MM.1S (cell line): Measurements from ENCODE around the gene SH3RF3.
"Not testable (repeated sequence)": the region's sequence is repeated elsewhere in the genome, so short reads cannot be mapped to it uniquely, and the experiment has no call there.

Experiments used
- DNase-seq: peaks from one replicate; pipeline ENCODE4 v3.0.0-alpha.2; 2015
- H2AFZ ChIP-seq: fragments of 300-600 bp; sonication (generic); 2 replicates; pipeline ENCODE4 v1.6.0; 2016; ENCODE audit warnings: antibody characterized with exemption, low read length
- H3F3A ChIP-seq: fragments of 300-600 bp; sonication (generic); 2 replicates; pipeline ENCODE4 v1.6.1; 2016; ENCODE audit warnings: mild to moderate bottlenecking, antibody characterized with exemption, low read length, moderate library complexity, mixed read lengths; ENCODE audit not compliant: insufficient read depth
- H3K27ac ChIP-seq: fragments of 300-600 bp; sonication (generic); 2 replicates; pipeline ENCODE4 v1.5.1; 2016; ENCODE audit warnings: mild to moderate bottlenecking, low read length
- H3K27me3 ChIP-seq: fragments of 300-600 bp; sonication (generic); replicated peaks from 2 replicates; pipeline ENCODE4 v1.6.0; 2016; ENCODE audit warnings: low read length; ENCODE audit not compliant: insufficient read depth
- H3K36me3 ChIP-seq: fragments of 300-600 bp; sonication (generic); replicated peaks from 2 replicates; pipeline ENCODE4 v1.6.1; 2016; ENCODE audit warnings: mild to moderate bottlenecking, low read length, mixed read lengths; ENCODE audit not compliant: insufficient read depth
- H3K4me1 ChIP-seq: fragments of 300-600 bp; sonication (generic); 2 replicates; pipeline ENCODE4 v1.6.1; 2016; ENCODE audit warnings: low read length, mixed read lengths
- H3K4me2 ChIP-seq: fragments of 300-600 bp; sonication (generic); 2 replicates; pipeline ENCODE4 v1.6.0; 2016; ENCODE audit warnings: low read depth, low read length
- H3K4me3 ChIP-seq: fragments of 300-600 bp; sonication (generic); 2 replicates; pipeline ENCODE4 v1.5.1; 2016; ENCODE audit warnings: low read length, mixed read lengths
- H3K79me2 ChIP-seq: fragments of 300-600 bp; sonication (generic); 2 replicates; pipeline ENCODE4 v1.6.1; 2016; ENCODE audit warnings: mixed run types, low read length, mixed read lengths
- H3K9ac ChIP-seq: fragments of 300-600 bp; sonication (generic); 2 replicates; pipeline ENCODE4 v1.6.1; 2016; ENCODE audit warnings: low read length, mixed read lengths
- H3K9me2 ChIP-seq: fragments of 300-600 bp; sonication (generic); replicated peaks from 2 replicates; pipeline ENCODE4 v1.6.1; 2016; ENCODE audit warnings: mild to moderate bottlenecking, low read length, mixed read lengths; ENCODE audit not compliant: insufficient read depth
- H3K9me3 ChIP-seq: fragments of 300-600 bp; sonication (generic); replicated peaks from 2 replicates; pipeline ENCODE4 v1.6.1; 2016; ENCODE audit warnings: mild to moderate bottlenecking, low read length, mixed read lengths; ENCODE audit not compliant: insufficient read depth
- H4K20me1 ChIP-seq: fragments of 300-600 bp; sonication (generic); 2 replicates; pipeline ENCODE4 v1.6.1; 2016; ENCODE audit warnings: mild to moderate bottlenecking, low read length, moderate library complexity, mixed read lengths; ENCODE audit not compliant: insufficient read depth
- CTCF ChIP-seq: fragments of 300-600 bp; sonication (generic); IDR thresholded peaks from 2 replicates; pipeline ENCODE4 v1.5.1; 2016; ENCODE audit warnings: antibody characterized with exemption, low read length, mixed read lengths
- EZH2 ChIP-seq: fragments of 300-600 bp; sonication (generic); optimal IDR thresholded peaks from 2 replicates; pipeline ENCODE3; 2017; ENCODE audit warnings: low read depth, mild to moderate bottlenecking, antibody characterized with exemption, low read length, mixed read lengths
- EZH2phosphoT487 ChIP-seq: fragments of 300-600 bp; sonication (generic); IDR thresholded peaks from 2 replicates; pipeline ENCODE4 v1.6.1; 2018; ENCODE audit warnings: antibody characterized with exemption, low read length

The SH3RF3 gene

DNA sequence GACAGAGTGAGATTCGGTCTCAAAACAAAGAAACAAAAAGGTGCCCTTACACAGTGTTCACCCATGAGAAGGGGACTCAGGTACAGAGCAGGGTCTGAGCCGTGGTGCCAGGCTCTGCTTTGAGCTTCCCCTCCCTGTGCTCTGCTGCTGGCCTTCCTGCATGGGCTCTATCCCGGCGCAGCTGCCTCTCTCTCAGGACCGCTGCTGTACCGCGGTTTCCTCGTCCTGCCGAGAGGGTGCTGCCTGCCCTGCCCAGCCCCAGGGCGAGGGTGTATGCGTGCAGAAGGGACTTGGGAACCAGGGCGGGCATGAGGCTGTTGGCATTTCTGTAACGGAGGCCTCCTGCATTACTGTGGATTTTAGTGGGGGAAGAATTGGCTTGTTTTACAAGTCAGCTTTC is 30.1 kb downstream of the SH3RF3 start:
- Histone ChIP-seq H3K27me3 (no peaks in the 10 kb centered on the region), H2AFZ (no peak overlapping the region), H3K36me3 (no peaks in the 10 kb centered on the region), H3K9me3 (no peaks in the 10 kb centered on the region), H3K4me3 (no peak overlapping the region), H3K27ac (no peak overlapping the region), H3K4me1 (peaks cover 4% of the 10 kb centered on the region; the same call in 1 of the 2 replicates), H3K9ac (no peak overlapping the region), H4K20me1 (no peaks in the 10 kb centered on the region), H3K9me2 (no peaks in the 10 kb centered on the region), H3K79me2 (peaks cover 89% of the 10 kb centered on the region), H3K4me2 (no peak overlapping the region), H3F3A (no peaks in the 10 kb centered on the region)
- DNase-seq = no peak
- TF ChIP-seq EZH2phosphoT487 = no peak
- TF ChIP-seq CTCF = no peak
- TF ChIP-seq EZH2 = no peak

DNA sequence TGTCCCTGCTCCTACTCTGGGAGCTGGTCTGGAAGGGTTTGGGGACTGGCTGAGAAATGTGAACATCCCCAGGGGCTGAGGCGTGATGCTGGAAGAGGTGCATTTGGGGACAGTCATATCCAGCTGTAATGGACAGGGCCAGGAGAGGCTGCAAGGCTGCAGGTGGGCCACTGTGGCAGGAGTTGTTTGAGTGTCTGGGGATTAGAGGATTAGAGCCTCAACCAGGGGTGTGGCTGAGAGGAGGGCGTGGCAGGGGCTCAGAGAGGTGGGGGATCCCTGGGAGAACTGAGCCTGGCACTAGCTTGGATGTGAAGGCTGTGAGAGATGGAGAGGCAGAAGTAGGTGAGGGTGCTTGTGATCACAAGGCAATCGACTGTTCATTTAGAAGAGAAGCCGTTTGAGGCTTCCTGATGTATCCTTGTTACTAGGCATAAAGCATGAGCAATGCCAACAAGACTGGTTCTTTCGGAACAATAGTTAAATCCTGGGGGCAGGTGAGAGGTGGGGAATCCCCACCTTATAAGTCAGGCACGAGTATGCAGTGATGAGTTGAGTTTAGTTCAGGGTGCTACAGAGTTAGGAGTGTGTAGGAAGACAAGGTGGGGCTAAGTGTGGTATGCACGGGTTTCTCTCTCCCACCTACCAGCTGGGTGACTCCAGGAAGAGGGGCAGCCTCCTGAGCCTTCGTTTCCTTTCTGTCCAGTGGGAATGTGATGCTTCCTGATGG is 31.9 kb downstream of the SH3RF3 start:
- Histone ChIP-seq H3K4me2 (no peak overlapping the region), H3K9ac (no peak overlapping the region), H3K27me3 (no peaks in the 10 kb centered on the region), H3K9me2 (no peaks in the 10 kb centered on the region), H2AFZ (no peak overlapping the region), H3K79me2 (peaks cover 89% of the 10 kb centered on the region), H3K9me3 (no peaks in the 10 kb centered on the region), H3K27ac (no peak overlapping the region), H4K20me1 (no peaks in the 10 kb centered on the region), H3K4me1 (peaks cover 11% of the 10 kb centered on the region), H3F3A (no peaks in the 10 kb centered on the region), H3K36me3 (no peaks in the 10 kb centered on the region), H3K4me3 (no peak overlapping the region)
- TF ChIP-seq EZH2phosphoT487 (no peak), CTCF (no peak), EZH2 (no peak)
- no peak for DNase-seq

DNA sequence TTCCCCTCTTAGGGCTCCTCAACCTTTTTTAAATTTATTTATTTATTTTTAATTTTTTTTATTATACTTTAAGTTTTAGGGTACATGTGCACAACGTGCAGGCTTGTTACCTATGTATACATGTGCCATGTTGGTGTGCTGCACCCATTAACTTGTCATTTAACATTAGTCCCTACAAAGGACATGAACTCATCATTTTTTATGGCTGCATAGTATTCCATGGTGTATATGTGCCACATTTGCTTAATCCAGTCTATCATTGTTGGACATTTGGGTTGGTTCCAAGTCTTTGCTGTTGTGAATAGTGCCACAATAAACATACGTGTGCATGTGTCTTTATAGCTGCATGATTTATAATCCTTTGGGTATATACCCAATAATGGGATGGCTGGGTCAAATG is 33.4 kb downstream of the SH3RF3 start:
- not testable (repeated sequence) for H3K27ac ChIP-seq, H3K9me3 ChIP-seq, H3K4me3 ChIP-seq, H3F3A ChIP-seq, H2AFZ ChIP-seq, H3K9me2 ChIP-seq, H3K9ac ChIP-seq, DNase-seq, H3K36me3 ChIP-seq, H3K27me3 ChIP-seq, H4K20me1 ChIP-seq, H3K4me2 ChIP-seq
- Histone ChIP-seq H3K79me2 (peaks cover 88% of the 10 kb centered on the region), H3K4me1 (peaks cover 11% of the 10 kb centered on the region)

DNA sequence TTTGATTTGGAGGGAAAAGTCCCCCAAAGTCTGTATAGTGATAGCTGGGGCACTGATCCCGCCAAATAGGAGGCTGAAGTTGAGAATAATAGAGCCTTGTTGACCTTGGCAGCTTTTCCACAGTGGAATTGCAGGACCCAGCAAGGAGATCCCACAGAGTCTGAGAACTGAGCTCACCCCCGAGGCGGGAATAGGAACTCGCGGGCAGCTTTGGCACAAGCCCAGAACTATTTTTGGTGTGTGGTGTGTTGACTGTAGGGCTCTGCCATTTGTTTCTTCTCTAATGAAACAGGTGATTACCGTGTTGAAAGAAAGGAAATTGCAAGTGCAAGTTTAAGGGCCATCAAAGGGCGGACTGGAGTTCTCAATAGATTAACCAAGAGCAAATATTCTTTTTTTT is 34.0 kb downstream of the SH3RF3 start:
- Histone ChIP-seq H3K9ac (no peak overlapping the region), H3K4me1 (peaks cover 11% of the 10 kb centered on the region), H3K79me2 (peaks cover 86% of the 10 kb centered on the region), H3K36me3 (no peaks in the 10 kb centered on the region), H3K9me3 (no peaks in the 10 kb centered on the region), H3K27me3 (no peaks in the 10 kb centered on the region), H3K4me2 (no peak overlapping the region), H3K27ac (no peak overlapping the region), H2AFZ (no peak overlapping the region), H3K4me3 (no peak overlapping the region), H3K9me2 (no peaks in the 10 kb centered on the region), H4K20me1 (no peaks in the 10 kb centered on the region), H3F3A (no peaks in the 10 kb centered on the region)
- TF ChIP-seq EZH2 (no peak), CTCF (no peak), EZH2phosphoT487 (no peak)
- no peak for DNase-seq
